ENCODE results near the gene PLG. TPM values are rescaled to one million over a fixed set of nuclear protein-coding genes. Genes with fewer than 3 reads are reported as not detected.

Gene PLG
- polyA plus RNA-seq, 1 donor, result 1.1 TPM

- WGBS (ENCODE audit: insufficient coverage, low lambda C conversion rate), result no CpG with 5 or more reads among the region's 9 CpGs
- Histone ChIP-seq H3K27me3 (ENCODE audit: control insufficient read depth, insufficient read depth, low read length) (no peaks in the 10 kb centered on the region), H3K4me3 (ENCODE audit: low read length) (no peak overlapping the region), H3K4me1 (ENCODE audit: control insufficient read depth, insufficient read depth, low read length) (no peaks in the 10 kb centered on the region), H3K36me3 (ENCODE audit: control insufficient read depth, insufficient read depth, low read length) (no peaks in the 10 kb centered on the region), H3K27ac (ENCODE audit: low read length) (no peak overlapping the region), H3K9me3 (ENCODE audit: control insufficient read depth, low read depth, low read length) (no peaks in the 10 kb centered on the region)
- no peak for DNase-seq
Measured at GRCh38 chr6:160789263-160790027, 87.4 kb downstream of the PLG start.

GRCh38 chr6:160790028-160790792 is 88.2 kb downstream of the PLG start:
- Histone ChIP-seq H3K4me3 (ENCODE audit: low read length) (no peak overlapping the region), H3K27me3 (ENCODE audit: control insufficient read depth, insufficient read depth, low read length) (no peaks in the 10 kb centered on the region), H3K4me1 (ENCODE audit: control insufficient read depth, insufficient read depth, low read length) (no peaks in the 10 kb centered on the region), H3K9me3 (ENCODE audit: control insufficient read depth, low read depth, low read length) (no peaks in the 10 kb centered on the region), H3K27ac (ENCODE audit: low read length) (no peak overlapping the region), H3K36me3 (ENCODE audit: control insufficient read depth, insufficient read depth, low read length) (no peaks in the 10 kb centered on the region)
- no peak for DNase-seq
- 53% methylated on average over 3 of the region's 7 CpGs for WGBS (ENCODE audit: insufficient coverage, low lambda C conversion rate)

- no peak overlapping the region for H3K4me3 ChIP-seq (ENCODE audit: low read length)
- H3K27ac ChIP-seq (ENCODE audit: low read length), result no peak overlapping the region
- 100% methylated on average over 1 of the region's 6 CpGs for WGBS (ENCODE audit: insufficient coverage, low lambda C conversion rate)
- no peaks in the 10 kb centered on the region for H3K4me1 ChIP-seq (ENCODE audit: control insufficient read depth, insufficient read depth, low read length)
- H3K27me3 ChIP-seq (ENCODE audit: control insufficient read depth, insufficient read depth, low read length), result no peaks in the 10 kb centered on the region
- no peaks in the 10 kb centered on the region for H3K36me3 ChIP-seq (ENCODE audit: control insufficient read depth, insufficient read depth, low read length)
- DNase-seq, result no peak
- no peaks in the 10 kb centered on the region for H3K9me3 ChIP-seq (ENCODE audit: control insufficient read depth, low read depth, low read length)
Measured at GRCh38 chr6:160791459-160791858, 89.4 kb downstream of the PLG start.

GRCh38 chr6:160791981-160792418 is 90.0 kb downstream of the PLG start:
- Histone ChIP-seq H3K4me1 (ENCODE audit: control insufficient read depth, insufficient read depth, low read length) (no peaks in the 10 kb centered on the region), H3K27me3 (ENCODE audit: control insufficient read depth, insufficient read depth, low read length) (no peaks in the 10 kb centered on the region), H3K4me3 (ENCODE audit: low read length) (no peak overlapping the region), H3K36me3 (ENCODE audit: control insufficient read depth, insufficient read depth, low read length) (no peaks in the 10 kb centered on the region), H3K27ac (ENCODE audit: low read length) (no peak overlapping the region), H3K9me3 (ENCODE audit: control insufficient read depth, low read depth, low read length) (peaks cover 4% of the 10 kb centered on the region)
- WGBS (ENCODE audit: insufficient coverage, low lambda C conversion rate), result no CpG with 5 or more reads among the region's 3 CpGs
- DNase-seq, result no peak

- Histone ChIP-seq H3K4me1 (ENCODE audit: control insufficient read depth, insufficient read depth, low read length) (no peaks in the 10 kb centered on the region), H3K27ac (ENCODE audit: low read length) (no peak overlapping the region), H3K27me3 (ENCODE audit: control insufficient read depth, insufficient read depth, low read length) (no peaks in the 10 kb centered on the region), H3K36me3 (ENCODE audit: control insufficient read depth, insufficient read depth, low read length) (no peaks in the 10 kb centered on the region), H3K9me3 (ENCODE audit: control insufficient read depth, low read depth, low read length) (peaks cover 4% of the 10 kb centered on the region), H3K4me3 (ENCODE audit: low read length) (no peak overlapping the region)
- no CpG with 5 or more reads among the region's 6 CpGs for WGBS (ENCODE audit: insufficient coverage, low lambda C conversion rate)
- DNase-seq, result no peak
Measured at GRCh38 chr6:160792708-160793107, 90.7 kb downstream of the PLG start.

- Histone ChIP-seq H3K36me3 (ENCODE audit: control insufficient read depth, insufficient read depth, low read length) (no peaks in the 10 kb centered on the region), H3K27ac (ENCODE audit: low read length) (no peak overlapping the region), H3K4me1 (ENCODE audit: control insufficient read depth, insufficient read depth, low read length) (no peaks in the 10 kb centered on the region), H3K9me3 (ENCODE audit: control insufficient read depth, low read depth, low read length) (peaks cover 4% of the 10 kb centered on the region), H3K4me3 (ENCODE audit: low read length) (no peak overlapping the region), H3K27me3 (ENCODE audit: control insufficient read depth, insufficient read depth, low read length) (no peaks in the 10 kb centered on the region)
- DNase-seq, result no peak
- no CpG with 5 or more reads among the region's 1 CpG for WGBS (ENCODE audit: insufficient coverage, low lambda C conversion rate)
Measured at GRCh38 chr6:160793652-160794051, 91.6 kb downstream of the PLG start.

GRCh38 chr6:160795721-160796120 is 93.7 kb downstream of the PLG start:
- no peaks in the 10 kb centered on the region for H3K36me3 ChIP-seq (ENCODE audit: control insufficient read depth, insufficient read depth, low read length)
- no CpG with 5 or more reads among the region's 1 CpG for WGBS (ENCODE audit: insufficient coverage, low lambda C conversion rate)
- no peak for DNase-seq

GRCh38 chr6:160798625-160799024 is 96.6 kb downstream of the PLG start:
- H3K27me3 ChIP-seq (ENCODE audit: control insufficient read depth, insufficient read depth, low read length), result no peaks in the 10 kb centered on the region
- no peak overlapping the region for H3K27ac ChIP-seq (ENCODE audit: low read length)
- H3K36me3 ChIP-seq (ENCODE audit: control insufficient read depth, insufficient read depth, low read length), result no peaks in the 10 kb centered on the region
- H3K4me3 ChIP-seq (ENCODE audit: low read length), result no peak overlapping the region
- peaks cover 4% of the 10 kb centered on the region for H3K9me3 ChIP-seq (ENCODE audit: control insufficient read depth, low read depth, low read length)
- no peaks in the 10 kb centered on the region for H3K4me1 ChIP-seq (ENCODE audit: control insufficient read depth, insufficient read depth, low read length)
- DNase-seq, result no peak

More at GRCh38 chr6:160795721-160796120, 93.7 kb downstream of the PLG start:
- H3K27ac ChIP-seq (ENCODE audit: low read length), result no peak overlapping the region
- H3K27me3 ChIP-seq (ENCODE audit: control insufficient read depth, insufficient read depth, low read length), result no peaks in the 10 kb centered on the region
- peaks cover 4% of the 10 kb centered on the region for H3K9me3 ChIP-seq (ENCODE audit: control insufficient read depth, low read depth, low read length)
- no peak overlapping the region for H3K4me3 ChIP-seq (ENCODE audit: low read length)
- no peaks in the 10 kb centered on the region for H3K4me1 ChIP-seq (ENCODE audit: control insufficient read depth, insufficient read depth, low read length)

- DNase-seq, result no peak
- Histone ChIP-seq H3K27ac (ENCODE audit: low read length) (no peak overlapping the region), H3K4me3 (ENCODE audit: low read length) (no peak overlapping the region), H3K27me3 (ENCODE audit: control insufficient read depth, insufficient read depth, low read length) (no peaks in the 10 kb centered on the region), H3K9me3 (ENCODE audit: control insufficient read depth, low read depth, low read length) (peaks cover 4% of the 10 kb centered on the region), H3K36me3 (ENCODE audit: control insufficient read depth, insufficient read depth, low read length) (no peaks in the 10 kb centered on the region), H3K4me1 (ENCODE audit: control insufficient read depth, insufficient read depth, low read length) (no peaks in the 10 kb centered on the region)
Measured at GRCh38 chr6:160799801-160800506, 97.9 kb downstream of the PLG start.

GRCh38 chr6:160801418-160801817 is 99.4 kb downstream of the PLG start:
- peaks cover 4% of the 10 kb centered on the region for H3K9me3 ChIP-seq (ENCODE audit: control insufficient read depth, low read depth, low read length)
- WGBS (ENCODE audit: insufficient coverage, low lambda C conversion rate), result no CpG with 5 or more reads among the region's 1 CpG
- no peaks in the 10 kb centered on the region for H3K4me1 ChIP-seq (ENCODE audit: control insufficient read depth, insufficient read depth, low read length)

More at GRCh38 chr6:160801418-160801817, 99.4 kb downstream of the PLG start:
- H3K27me3 ChIP-seq (ENCODE audit: control insufficient read depth, insufficient read depth, low read length), result no peaks in the 10 kb centered on the region
- no peak for DNase-seq
- no peak overlapping the region for H3K4me3 ChIP-seq (ENCODE audit: low read length)
- no peak overlapping the region for H3K27ac ChIP-seq (ENCODE audit: low read length)
- H3K36me3 ChIP-seq (ENCODE audit: control insufficient read depth, insufficient read depth, low read length), result no peaks in the 10 kb centered on the region

All from large intestine (tissue), 3 donors.